K562 (cell line): ENCODE results near the gene PDE6G. TPM values are rescaled to one million over a fixed set of nuclear protein-coding genes. Genes with fewer than 3 reads are reported as not detected.

ENCODE experiments used
- BRD9 ChIP-seq: fragments of 450-650 bp; IDR thresholded peaks from 2 replicates; pipeline ENCODE4 v1.6.1; 2018; ENCODE audit warnings: low read depth; ENCODE audit not compliant: partially characterized antibody
- CHD1 ChIP-seq: fragments of 200-600 bp; sonication (generic); IDR thresholded peaks from one replicate; pipeline ENCODE4 v1.6.1; 2012; ENCODE audit warnings: mild to moderate bottlenecking, moderate library complexity, low read length, inconsistent platforms
- JUN ChIP-seq, 2 experiments: sonication (generic) in 1 of 2; formaldehyde crosslinking in 1 of 2; IDR thresholded peaks; 2 replicates each; pipeline versions ENCODE4 v1.6.1 to v1.8.0; 2012 to 2022; ENCODE audit warnings: borderline replicate concordance in 2 of 2, mild to moderate bottlenecking in 2 of 2, improper control_type of control experiment in 1 of 2, low read depth in 1 of 2, low read length in 1 of 2, missing genetic modification reagents in 1 of 2
- SAFB ChIP-seq: fragments of 200-400 bp; formaldehyde crosslinking; IDR thresholded peaks from 2 replicates; pipeline ENCODE4 v1.6.1; 2017; ENCODE audit warnings: low read depth, low read length, borderline replicate concordance
- XRCC4 ChIP-seq: IDR thresholded peaks from one replicate; pipeline ENCODE4 v1.6.1; 2011; ENCODE audit not compliant: insufficient read depth, insufficient read length; ENCODE audit errors: extremely low read depth
- ZNF121 ChIP-seq: sonication (generic); formaldehyde crosslinking; conservative IDR thresholded peaks from 2 replicates; pipeline ENCODE4 v1.8.0; 2022; ENCODE audit warnings: missing genetic modification reagents
- ZNF124 ChIP-seq: sonication (generic); formaldehyde crosslinking; IDR thresholded peaks from 2 replicates; pipeline ENCODE4 v1.8.1; 2022; ENCODE audit warnings: missing genetic modification reagents
- ZNF583 ChIP-seq: fragments of 250-450 bp; sonication (Bioruptor Pico); IDR thresholded peaks from 2 replicates; pipeline ENCODE4 v1.4.0; 2020
- polyA plus RNA-seq, 8 experiments: library from polyadenylated mRNA; depleted of rRNA in 4 of 8; stranded (reverse) in 5 of 8; unstranded in 3 of 8; fragments of >200 nt; fragmentation: Nextera tagmentation in 2 of 8; fragmentation: Illumina TruSeq in 1 of 8; extraction: Ambion mirVana in 2 of 8; extraction: Trizol in 1 of 8; gene quantifications; 2 replicates each; pipeline versions ENCODE4 v1.2.1 to v1.2.3, GENCODE V29; 2011 to 2014; ENCODE audit warnings: inconsistent platforms in 1 of 8, missing spikeins in 1 of 8
- total RNA-seq, 7 experiments: library from RNA; depleted of rRNA in 6 of 7; stranded (reverse); fragments of >200 nt in 6 of 7; fragmentation: Illumina TruSeq in 2 of 7; extraction: Trizol in 2 of 7; gene quantifications; 2 replicates each; pipeline versions ENCODE4 v1.2.1 to v1.2.3, GENCODE V29; 2011 to 2021; ENCODE audit warnings: low replicate concordance in 1 of 7
- TF ChIP-seq, protein P1 (sequence below): fragments of 450-650 bp; IDR thresholded peaks from 2 replicates; pipeline ENCODE4 v1.6.1; 2017; ENCODE audit warnings: antibody characterized with exemption, mild to moderate bottlenecking
- TF ChIP-seq, protein P2 (sequence below): IDR thresholded peaks from 2 replicates; pipeline ENCODE4 v1.6.1; 2014; ENCODE audit warnings: antibody characterized with exemption
- TF ChIP-seq, protein P3 (sequence below): fragments of 450-650 bp; IDR thresholded peaks from 2 replicates; pipeline ENCODE4 v1.6.1; 2016; ENCODE audit warnings: low read depth

The PDE6G gene
- total and polyA plus RNA-seq, 9 of the 15 experiments (the other 6 are each of a cell fraction or from before 2014, with no cell fraction given) = 0.14 to 0.59 TPM; not detected in 7

DNA sequence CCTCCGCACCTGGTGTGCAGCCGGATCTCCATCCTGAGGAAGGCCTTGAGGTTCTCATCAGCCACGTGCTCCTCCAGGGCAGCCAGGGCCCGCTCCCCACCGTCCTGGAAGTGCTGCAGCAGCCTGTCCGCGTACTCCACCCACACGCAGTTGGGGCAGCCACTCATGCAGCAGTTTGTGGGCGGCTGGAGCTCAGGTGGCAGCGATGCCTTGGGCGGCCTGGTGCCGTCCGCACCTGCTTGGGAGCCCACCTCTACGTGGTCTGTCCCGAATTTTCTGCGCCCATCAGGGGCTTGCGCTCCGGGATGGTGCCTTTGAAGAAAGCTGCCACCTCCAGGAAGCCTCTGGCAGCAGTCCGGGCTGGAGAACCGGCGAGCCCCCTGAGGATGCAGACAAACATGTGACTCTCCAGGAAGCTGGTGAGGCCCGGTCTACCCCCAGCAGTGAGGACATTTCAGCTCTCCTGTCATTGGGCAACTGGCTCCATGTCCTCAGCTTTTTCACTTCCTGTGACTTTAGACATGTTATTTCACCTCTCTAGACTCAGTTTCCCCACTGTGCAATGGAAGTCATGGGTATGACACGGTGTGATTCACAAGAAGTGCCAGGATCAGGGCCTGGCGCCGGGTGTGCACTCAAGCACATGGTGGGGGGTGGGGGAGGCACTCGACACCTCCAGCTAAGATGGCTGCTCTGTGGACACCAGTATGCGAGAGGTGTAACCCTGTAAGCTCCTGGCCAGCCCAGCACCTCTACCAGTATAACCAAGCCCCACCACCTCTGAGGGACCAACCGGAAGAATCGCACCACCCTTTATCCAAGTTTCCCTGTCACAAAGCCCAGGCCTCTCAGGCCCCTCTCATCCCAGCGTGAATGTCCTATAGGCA, 9.1 kb upstream of the PDE6G start (continued):
- TF ChIP-seq JUN (IDR thresholded peaks at IDR 0.05; ENCODE audit: borderline replicate concordance, low read depth, low read length) (0 out of 2 replicates have a peak, but pooled peaks have one; percentile 29), JUN (CRISPR knock-in tag; IDR thresholded peaks at IDR 0.05; ENCODE audit: borderline replicate concordance) (no peak), ZNF124 (no peak), CHD1 (no peak), ZNF121 (CRISPR knock-in tag) (no peak), ZNF583 (CRISPR knock-in tag) (peak; percentile 95), SAFB (no peak), XRCC4 (no peak), BRD9 (peak; percentile 43)
- TF ChIP-seq, protein P1, sequence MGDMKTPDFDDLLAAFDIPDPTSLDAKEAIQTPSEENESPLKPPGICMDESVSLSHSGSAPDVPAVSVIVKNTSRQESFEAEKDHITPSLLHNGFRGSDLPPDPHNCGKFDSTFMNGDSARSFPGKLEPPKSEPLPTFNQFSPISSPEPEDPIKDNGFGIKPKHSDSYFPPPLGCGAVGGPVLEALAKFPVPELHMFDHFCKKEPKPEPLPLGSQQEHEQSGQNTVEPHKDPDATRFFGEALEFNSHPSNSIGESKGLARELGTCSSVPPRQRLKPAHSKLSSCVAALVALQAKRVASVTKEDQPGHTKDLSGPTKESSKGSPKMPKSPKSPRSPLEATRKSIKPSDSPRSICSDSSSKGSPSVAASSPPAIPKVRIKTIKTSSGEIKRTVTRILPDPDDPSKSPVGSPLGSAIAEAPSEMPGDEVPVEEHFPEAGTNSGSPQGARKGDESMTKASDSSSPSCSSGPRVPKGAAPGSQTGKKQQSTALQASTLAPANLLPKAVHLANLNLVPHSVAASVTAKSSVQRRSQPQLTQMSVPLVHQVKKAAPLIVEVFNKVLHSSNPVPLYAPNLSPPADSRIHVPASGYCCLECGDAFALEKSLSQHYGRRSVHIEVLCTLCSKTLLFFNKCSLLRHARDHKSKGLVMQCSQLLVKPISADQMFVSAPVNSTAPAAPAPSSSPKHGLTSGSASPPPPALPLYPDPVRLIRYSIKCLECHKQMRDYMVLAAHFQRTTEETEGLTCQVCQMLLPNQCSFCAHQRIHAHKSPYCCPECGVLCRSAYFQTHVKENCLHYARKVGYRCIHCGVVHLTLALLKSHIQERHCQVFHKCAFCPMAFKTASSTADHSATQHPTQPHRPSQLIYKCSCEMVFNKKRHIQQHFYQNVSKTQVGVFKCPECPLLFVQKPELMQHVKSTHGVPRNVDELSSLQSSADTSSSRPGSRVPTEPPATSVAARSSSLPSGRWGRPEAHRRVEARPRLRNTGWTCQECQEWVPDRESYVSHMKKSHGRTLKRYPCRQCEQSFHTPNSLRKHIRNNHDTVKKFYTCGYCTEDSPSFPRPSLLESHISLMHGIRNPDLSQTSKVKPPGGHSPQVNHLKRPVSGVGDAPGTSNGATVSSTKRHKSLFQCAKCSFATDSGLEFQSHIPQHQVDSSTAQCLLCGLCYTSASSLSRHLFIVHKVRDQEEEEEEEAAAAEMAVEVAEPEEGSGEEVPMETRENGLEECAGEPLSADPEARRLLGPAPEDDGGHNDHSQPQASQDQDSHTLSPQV = peak; percentile 100
- TF ChIP-seq, protein P2, sequence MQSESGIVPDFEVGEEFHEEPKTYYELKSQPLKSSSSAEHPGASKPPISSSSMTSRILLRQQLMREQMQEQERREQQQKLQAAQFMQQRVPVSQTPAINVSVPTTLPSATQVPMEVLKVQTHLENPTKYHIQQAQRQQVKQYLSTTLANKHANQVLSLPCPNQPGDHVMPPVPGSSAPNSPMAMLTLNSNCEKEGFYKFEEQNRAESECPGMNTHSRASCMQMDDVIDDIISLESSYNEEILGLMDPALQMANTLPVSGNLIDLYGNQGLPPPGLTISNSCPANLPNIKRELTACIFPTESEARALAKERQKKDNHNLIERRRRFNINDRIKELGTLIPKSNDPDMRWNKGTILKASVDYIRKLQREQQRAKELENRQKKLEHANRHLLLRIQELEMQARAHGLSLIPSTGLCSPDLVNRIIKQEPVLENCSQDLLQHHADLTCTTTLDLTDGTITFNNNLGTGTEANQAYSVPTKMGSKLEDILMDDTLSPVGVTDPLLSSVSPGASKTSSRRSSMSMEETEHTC = no peak
- TF ChIP-seq, protein P3, sequence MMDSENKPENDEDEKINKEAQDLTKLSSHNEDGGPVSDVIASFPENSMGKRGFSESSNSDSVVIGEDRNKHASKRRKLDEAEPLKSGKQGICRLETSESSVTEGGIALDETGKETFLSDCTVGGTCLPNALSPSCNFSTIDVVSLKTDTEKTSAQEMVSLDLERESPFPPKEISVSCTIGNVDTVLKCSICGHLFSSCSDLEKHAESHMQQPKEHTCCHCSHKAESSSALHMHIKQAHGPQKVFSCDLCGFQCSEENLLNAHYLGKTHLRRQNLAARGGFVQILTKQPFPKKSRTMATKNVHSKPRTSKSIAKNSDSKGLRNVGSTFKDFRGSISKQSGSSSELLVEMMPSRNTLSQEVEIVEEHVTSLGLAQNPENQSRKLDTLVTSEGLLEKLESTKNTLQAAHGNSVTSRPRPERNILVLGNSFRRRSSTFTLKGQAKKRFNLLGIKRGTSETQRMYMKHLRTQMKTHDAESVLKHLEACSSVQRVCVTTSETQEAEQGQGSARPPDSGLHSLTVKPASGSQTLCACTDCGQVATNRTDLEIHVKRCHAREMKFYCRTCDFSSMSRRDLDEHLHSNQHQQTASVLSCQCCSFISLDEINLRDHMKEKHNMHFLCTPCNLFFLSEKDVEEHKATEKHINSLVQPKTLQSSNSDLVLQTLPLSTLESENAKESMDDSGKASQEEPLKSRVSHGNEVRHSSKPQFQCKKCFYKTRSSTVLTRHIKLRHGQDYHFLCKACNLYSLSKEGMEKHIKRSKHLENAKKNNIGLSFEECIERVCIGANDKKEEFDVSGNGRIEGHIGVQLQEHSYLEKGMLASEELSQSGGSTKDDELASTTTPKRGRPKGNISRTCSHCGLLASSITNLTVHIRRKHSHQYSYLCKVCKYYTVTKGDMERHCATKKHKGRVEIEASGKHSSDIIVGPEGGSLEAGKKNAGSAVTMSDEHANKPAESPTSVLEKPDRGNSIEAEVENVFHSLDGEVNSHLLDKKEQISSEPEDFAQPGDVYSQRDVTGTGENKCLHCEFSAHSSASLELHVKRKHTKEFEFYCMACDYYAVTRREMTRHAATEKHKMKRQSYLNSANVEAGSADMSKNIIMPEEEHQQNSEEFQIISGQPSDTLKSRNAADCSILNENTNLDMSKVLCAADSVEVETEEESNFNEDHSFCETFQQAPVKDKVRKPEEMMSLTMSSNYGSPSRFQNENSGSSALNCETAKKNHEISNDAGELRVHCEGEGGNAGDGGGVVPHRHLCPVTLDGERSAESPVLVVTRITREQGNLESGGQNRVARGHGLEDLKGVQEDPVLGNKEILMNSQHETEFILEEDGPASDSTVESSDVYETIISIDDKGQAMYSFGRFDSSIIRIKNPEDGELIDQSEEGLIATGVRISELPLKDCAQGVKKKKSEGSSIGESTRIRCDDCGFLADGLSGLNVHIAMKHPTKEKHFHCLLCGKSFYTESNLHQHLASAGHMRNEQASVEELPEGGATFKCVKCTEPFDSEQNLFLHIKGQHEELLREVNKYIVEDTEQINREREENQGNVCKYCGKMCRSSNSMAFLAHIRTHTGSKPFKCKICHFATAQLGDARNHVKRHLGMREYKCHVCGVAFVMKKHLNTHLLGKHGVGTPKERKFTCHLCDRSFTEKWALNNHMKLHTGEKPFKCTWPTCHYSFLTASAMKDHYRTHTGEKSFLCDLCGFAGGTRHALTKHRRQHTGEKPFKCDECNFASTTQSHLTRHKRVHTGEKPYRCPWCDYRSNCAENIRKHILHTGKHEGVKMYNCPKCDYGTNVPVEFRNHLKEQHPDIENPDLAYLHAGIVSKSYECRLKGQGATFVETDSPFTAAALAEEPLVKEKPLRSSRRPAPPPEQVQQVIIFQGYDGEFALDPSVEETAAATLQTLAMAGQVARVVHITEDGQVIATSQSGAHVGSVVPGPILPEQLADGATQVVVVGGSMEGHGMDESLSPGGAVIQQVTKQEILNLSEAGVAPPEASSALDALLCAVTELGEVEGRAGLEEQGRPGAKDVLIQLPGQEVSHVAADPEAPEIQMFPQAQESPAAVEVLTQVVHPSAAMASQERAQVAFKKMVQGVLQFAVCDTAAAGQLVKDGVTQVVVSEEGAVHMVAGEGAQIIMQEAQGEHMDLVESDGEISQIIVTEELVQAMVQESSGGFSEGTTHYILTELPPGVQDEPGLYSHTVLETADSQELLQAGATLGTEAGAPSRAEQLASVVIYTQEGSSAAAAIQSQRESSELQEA = no peak
